Measurements from ENCODE around the gene SHC3. TPM values are rescaled to one million over a fixed set of nuclear protein-coding genes. Genes with fewer than 3 reads are reported as not detected.

The SHC3 gene
- total RNA-seq, 1 experiment from 2014 or later = 0.27 TPM

- TF ChIP-seq REST (IDR thresholded peaks at IDR 0.05; ENCODE audit: low read depth) = no peak
- TF ChIP-seq JUND (IDR thresholded peaks at IDR 0.05) = no peak
These were observed 28.4 kb upstream of the SHC3 start (continued) for GRCh38 chr9:89207026-89207425.

GRCh38 chr9:89204801-89205200, 26.2 kb upstream of the SHC3 start:
- Histone ChIP-seq H3K27me3 (ENCODE audit: insufficient read depth, low read length) (no peaks in the 10 kb centered on the region), H3K9me3 (ENCODE audit: control insufficient read depth in 1 of 2, insufficient read depth in 1 of 2, low read depth in 1 of 2, low read length in 2 of 2) (no peaks in the 10 kb centered on the region), H3K79me2 (ENCODE audit: insufficient read depth, low read length) (no peaks in the 10 kb centered on the region), H3K36me3 (ENCODE audit: control insufficient read depth in 1 of 2, insufficient read depth in 2 of 2, low read length in 2 of 2) (no peaks in the 10 kb centered on the region), H3K27ac (ENCODE audit: low read depth, low read length) (no peak overlapping the region), H2AFZ (ENCODE audit: low read depth, low read length, poor library complexity, severe bottlenecking) (no peak overlapping the region), H3K4me3 (replicated peaks in 1 of 2; ENCODE audit: low read depth in 1 of 2, low read length in 2 of 2) (no peak overlapping the region), H3K4me1 (ENCODE audit: control insufficient read depth in 1 of 2, insufficient read depth in 2 of 2, low read length in 2 of 2) (no peaks in the 10 kb centered on the region), H4K20me1 (ENCODE audit: insufficient read depth) (no peaks in the 10 kb centered on the region), H3K4me2 (ENCODE audit: low read length) (no peak overlapping the region), H3K9me2 (ENCODE audit: insufficient read depth) (no peaks in the 10 kb centered on the region), H3K9ac (ENCODE audit: low read length) (no peak overlapping the region)
- RAD21 ChIA-PET (ENCODE audit: low non-redundant PET in 1 of 2, low total read pairs in 2 of 2, uncharacterized antibody in 2 of 2, unreplicated experiment in 2 of 2) = no interaction called here
- ATAC-seq = no peak
- TF ChIP-seq ZNF274 (IDR thresholded peaks at IDR 0.05; ENCODE audit: low read depth, low read length) (no peak), ATF3 (IDR thresholded peaks at IDR 0.05) (no peak), TCF7L2 (IDR thresholded peaks at IDR 0.05; ENCODE audit: borderline replicate concordance, extremely low read depth, insufficient read depth, insufficient read length) (no peak), RAD21 (IDR thresholded peaks at IDR 0.05; ENCODE audit: low read depth) (no peak), JUND (IDR thresholded peaks at IDR 0.05) (no peak), CEBPB (IDR thresholded peaks at IDR 0.05; ENCODE audit: low read depth) (no peak), REST (IDR thresholded peaks at IDR 0.05; ENCODE audit: low read depth) (no peak), SP1 (IDR thresholded peaks at IDR 0.05; ENCODE audit: low read depth) (no peak)
- intact Hi-C loops (cut with micrococcal nuclease) = no loop called here
- CTCF ChIA-PET = no interaction called here
- POLR2A ChIA-PET = no interaction called here
- BruUV-seq (replicated peaks) = no TSS peak
- DNase-seq (ENCODE audit: low read depth, low spot score) = no peak

All from HCT116 (cell line).